HG03066 (cell line): ENCODE results near the gene EHMT1.
A peak's percentile ranks its signal among the peaks of the same experiment; 100 is the strongest.

Experiments used
- ATAC-seq: cut with Tn5 transposase; IDR thresholded peaks from one replicate; pipeline ENCODE4 v1.9.1; 2021; ENCODE audit warnings: low read depth; ENCODE audit not compliant: unreplicated experiment

The EHMT1 gene

GRCh38 chr9:137755261-137755927 lies 136.6 kb downstream of the EHMT1 start:
- ATAC-seq, result no peak

GRCh38 chr9:137756045-137756744 lies 137.4 kb downstream of the EHMT1 start:
- ATAC-seq, result no peak

GRCh38 chr9:137757139-137757538 lies 138.3 kb downstream of the EHMT1 start:
- ATAC-seq, result no peak

GRCh38 chr9:137757613-137758029 lies 138.8 kb downstream of the EHMT1 start:
- ATAC-seq, result no peak

GRCh38 chr9:137758067-137758466 lies 139.3 kb downstream of the EHMT1 start:
- no peak for ATAC-seq

GRCh38 chr9:137759117-137759516 lies 140.3 kb downstream of the EHMT1 start:
- ATAC-seq, result no peak

- no peak for ATAC-seq
Measured at GRCh38 chr9:137759649-137760321, 141.0 kb downstream of the EHMT1 start.

- ATAC-seq, result no peak
Measured at GRCh38 chr9:137760426-137760825, 141.6 kb downstream of the EHMT1 start.

- no peak for ATAC-seq
Measured at GRCh38 chr9:137761032-137761431, 142.2 kb downstream of the EHMT1 start.

- ATAC-seq, result no peak
Measured at GRCh38 chr9:137761793-137762192, 143.0 kb downstream of the EHMT1 start.

- peak; percentile 61 for ATAC-seq
Measured at GRCh38 chr9:137762414-137763061, 143.7 kb downstream of the EHMT1 start.

GRCh38 chr9:137763271-137763955 lies 144.6 kb downstream of the EHMT1 start:
- ATAC-seq, result no peak

- ATAC-seq, result no peak
Measured at GRCh38 chr9:137764171-137764671, 145.4 kb downstream of the EHMT1 start.

- ATAC-seq, result no peak
Measured at GRCh38 chr9:137764981-137765380, 146.2 kb downstream of the EHMT1 start.

GRCh38 chr9:137765536-137765935 lies 146.7 kb downstream of the EHMT1 start:
- no peak for ATAC-seq

- no peak for ATAC-seq
Measured at GRCh38 chr9:137771580-137771979, 152.8 kb downstream of the EHMT1 start.

GRCh38 chr9:137772281-137772873 lies 153.6 kb downstream of the EHMT1 start:
- ATAC-seq, result no peak

- no peak for ATAC-seq
Measured at GRCh38 chr9:137774775-137775386, 156.1 kb downstream of the EHMT1 start.

- ATAC-seq, result no peak
Measured at GRCh38 chr9:137776306-137776995, 157.6 kb downstream of the EHMT1 start.
